Endothelial cell of umbilical vein (primary cell): ENCODE data around the gene RGS4. TPM values are rescaled to one million over a fixed set of nuclear protein-coding genes. Genes with fewer than 3 reads are reported as not detected.

Experiments used
- BruUV-seq: library from RNA; stranded (reverse); fragments of 400-500 nt; replicated peaks from 2 replicates; lab custom pipeline; 2021; lab: Mats Ljungman, UMichigan
- CTCF ChIA-PET: fragments of 300-600, 350-600 bp; sonication (Branson Sonifier 250); formaldehyde crosslinking; loops from one replicate; lab custom pipeline; 2021; ENCODE audit warnings: antibody characterized with exemption, inconsistent platforms; lab: Charles Lee
- POLR2A ChIA-PET: fragments of 300-600, 350-600 bp; sonication (Branson Sonifier 250); formaldehyde crosslinking; loops from one replicate; lab custom pipeline; 2021; ENCODE audit warnings: antibody characterized with exemption, inconsistent platforms; lab: Charles Lee
- DNase-seq: peaks from one replicate; pipeline ENCODE4 v3.0.0-alpha.2; 2011; ENCODE audit warnings: low read depth, low spot score
- FAIRE-seq: peaks from 2 replicates; lab custom pipeline; 2011; peaks lifted over from hg19 to GRCh38; lab: Jason Lieb, UNC
- H2AFZ ChIP-seq: 2 replicates; pipeline ENCODE4 v1.6.0; 2012; ENCODE audit warnings: low read depth, low read length, control low read depth, inconsistent platforms
- H3K27ac ChIP-seq: 2 replicates; pipeline ENCODE4 v1.5.1; 2011; ENCODE audit warnings: low read depth, mild to moderate bottlenecking, control low read depth, low read length, moderate library complexity; ENCODE audit not compliant: insufficient read depth
- H3K27me3 ChIP-seq, 2 experiments: 2 replicates each; pipeline versions ENCODE4 v1.6.0 to v1.6.1; 2011; ENCODE audit warnings: low read length in 2 of 2, mixed read lengths in 1 of 2; ENCODE audit not compliant: control insufficient read depth in 2 of 2, insufficient read depth in 2 of 2
- H3K36me3 ChIP-seq, 2 experiments: 2 replicates in 1 of 2; 3 replicates in 1 of 2; pipeline ENCODE4 v1.5.1; 2011; ENCODE audit warnings: low read length in 2 of 2, mild to moderate bottlenecking in 1 of 2, moderate library complexity in 1 of 2; ENCODE audit not compliant: control insufficient read depth in 2 of 2, insufficient read depth in 2 of 2; ENCODE audit errors: extremely low read depth in 1 of 2
- H3K4me1 ChIP-seq: 3 replicates; pipeline ENCODE4 v1.5.1; 2011; ENCODE audit warnings: mild to moderate bottlenecking, low read length; ENCODE audit not compliant: control insufficient read depth, insufficient read depth; ENCODE audit errors: extremely low read depth
- H3K4me2 ChIP-seq: 2 replicates; pipeline ENCODE4 v1.6.1; 2011; ENCODE audit warnings: low read length, control low read depth, mixed read lengths; ENCODE audit not compliant: insufficient read depth
- H3K4me3 ChIP-seq, 3 experiments: fragments of 200-600 bp in 1 of 3; sonication (generic), shearing (Covaris generic) in 1 of 3; replicated peaks in 1 of 3; 2 replicates each; pipeline ENCODE4 v1.5.1; 2011 to 2016; ENCODE audit warnings: control low read depth in 3 of 3, low read length in 3 of 3, mild to moderate bottlenecking in 2 of 3, inconsistent platforms in 1 of 3, low read depth in 1 of 3, moderate library complexity in 1 of 3; ENCODE audit not compliant: insufficient read depth in 1 of 3
- H3K79me2 ChIP-seq: 2 replicates; pipeline ENCODE4 v1.6.0; 2012; ENCODE audit warnings: low read length, inconsistent platforms; ENCODE audit not compliant: control insufficient read depth, insufficient read depth
- H3K9ac ChIP-seq: replicated peaks from 2 replicates; pipeline ENCODE3; 2011; ENCODE audit warnings: low read length, control low read depth; ENCODE audit not compliant: insufficient read depth; ENCODE audit errors: extremely low read depth
- H3K9me1 ChIP-seq: replicated peaks from 3 replicates; pipeline ENCODE4 v1.6.0; 2011; ENCODE audit warnings: mild to moderate bottlenecking, low read length; ENCODE audit not compliant: control insufficient read depth, insufficient read depth; ENCODE audit errors: extremely low read depth
- H3K9me3 ChIP-seq: replicated peaks from 2 replicates; pipeline ENCODE4 v1.5.1; 2012; ENCODE audit warnings: low read length, inconsistent platforms; ENCODE audit not compliant: control insufficient read depth, insufficient read depth
- H4K20me1 ChIP-seq: replicated peaks from 2 replicates; pipeline ENCODE3; 2011; ENCODE audit warnings: mild to moderate bottlenecking, low read length; ENCODE audit not compliant: control insufficient read depth, insufficient read depth; ENCODE audit errors: extremely low read depth
- EZH2 ChIP-seq: IDR thresholded peaks from 2 replicates; pipeline ENCODE4 v1.6.1; 2012; ENCODE audit warnings: borderline replicate concordance, low read depth, mild to moderate bottlenecking, moderate library complexity, low read length, inconsistent platforms; ENCODE audit not compliant: severe bottlenecking
- FOS ChIP-seq: IDR thresholded peaks from 2 replicates; pipeline ENCODE4 v1.6.1; 2011; ENCODE audit warnings: mild to moderate bottlenecking, low read length, moderate library complexity, borderline replicate concordance; ENCODE audit not compliant: insufficient read depth
- GATA2 ChIP-seq: IDR thresholded peaks from 2 replicates; pipeline ENCODE4 v1.7.0; 2011; ENCODE audit warnings: low read depth, mild to moderate bottlenecking, moderate library complexity, mixed read lengths, low read length; ENCODE audit not compliant: insufficient read length, insufficient read depth
- JUN ChIP-seq: IDR thresholded peaks from 2 replicates; pipeline ENCODE4 v1.6.1; 2011; ENCODE audit warnings: borderline replicate concordance, low read depth; ENCODE audit not compliant: insufficient read length, insufficient read depth
- MYC ChIP-seq: IDR thresholded peaks from one replicate; pipeline ENCODE4 v1.6.1; 2011; ENCODE audit warnings: mild to moderate bottlenecking, low read depth, low read length
- POLR2A ChIP-seq: IDR thresholded peaks from 2 replicates; pipeline ENCODE4 v1.6.1; 2012; ENCODE audit warnings: low read depth, mild to moderate bottlenecking, control low read depth, low read length
- POLR2AphosphoS5 ChIP-seq: IDR thresholded peaks from 2 replicates; pipeline ENCODE4 v1.6.1; 2012; ENCODE audit warnings: low read depth, mild to moderate bottlenecking, control low read depth, low read length, moderate library complexity; ENCODE audit not compliant: insufficient read depth
- dilution Hi-C: fragments of 300-500 bp; cut with MboI; formaldehyde crosslinking; loops from one replicate; pipeline ENCODE4 v1.15.0; 2019; ENCODE audit warnings: low sequenced_read_pairs; ENCODE audit not compliant: extremely low pct_ligation_motif_present
- intact Hi-C: fragments of 100-400 bp; cut with micrococcal nuclease; formaldehyde crosslinking; loops from one replicate; pipeline ENCODE4 v1.10.0; 2022
- polyA plus RNA-seq, 4 experiments: library from polyadenylated mRNA; depleted of rRNA in 3 of 4; stranded (reverse) in 3 of 4; unstranded in 1 of 4; fragments of >200 nt; gene quantifications; 2 replicates each; pipeline versions ENCODE4 v1.2.1 to v1.2.3, GENCODE V29; 2011 to 2012; ENCODE audit warnings: missing spikeins in 1 of 4
- total RNA-seq: library from RNA; stranded (reverse); gene quantifications from 2 replicates; pipeline ENCODE4 v1.2.3, GENCODE V29; 2021
- TF ChIP-seq, protein P1 (sequence below): IDR thresholded peaks from 2 replicates; pipeline ENCODE4 v1.6.1; 2011; ENCODE audit not compliant: insufficient read depth, insufficient read length
- TF ChIP-seq, protein P2 (sequence below), 2 donors: IDR thresholded peaks; 1 replicate in 1 of 2; 2 replicates in 1 of 2; pipeline ENCODE4 v1.5.1; 2011; ENCODE audit warnings: low read length in 2 of 2, mild to moderate bottlenecking in 2 of 2, moderate library complexity in 2 of 2, control low read depth in 1 of 2, inconsistent platforms in 1 of 2, low read depth in 1 of 2; ENCODE audit not compliant: insufficient read depth in 1 of 2; ENCODE audit errors: extremely low read depth in 1 of 2

RGS4 gene
- total and polyA plus RNA-seq, 2 donors (not counting 3 experiments of a cell fraction or from before 2014, with no cell fraction given) = 14.6 to 59.3 TPM

DNA sequence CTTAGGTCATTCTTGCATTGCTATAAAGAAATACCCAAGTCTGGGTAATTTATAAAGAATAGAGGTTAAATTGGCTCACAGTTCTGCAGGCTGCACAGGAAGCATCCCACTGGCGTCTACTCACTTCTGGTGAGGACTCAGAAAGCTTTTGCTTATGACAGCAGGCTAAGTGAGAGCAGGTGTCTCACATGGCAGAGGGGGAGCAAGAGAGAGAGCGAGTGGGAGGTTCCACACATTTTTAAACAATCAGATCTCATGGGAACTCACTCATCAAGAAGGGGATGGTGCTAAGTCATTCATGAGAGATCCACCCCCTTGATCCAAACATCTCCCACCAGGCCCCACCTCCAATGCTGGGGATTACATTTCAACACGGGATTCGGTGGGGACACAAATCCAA is 13.6 kb upstream of the RGS4 start:
- no peaks in the 10 kb centered on the region for H3K9me1 ChIP-seq
- dilution Hi-C loops = loop anchor here (25.0 kb wide), 1 partner anchor 193 kb away; the partner anchor contains the start of gene CCDC190
- DNase-seq = no peak
- H3K4me2 ChIP-seq = no peak overlapping the region
- no peak overlapping the region for H3K27ac ChIP-seq
- POLR2A ChIA-PET = no interaction called here
- TF ChIP-seq JUN (no peak), MYC (no peak), FOS (no peak), POLR2A (no peak), POLR2AphosphoS5 (no peak), EZH2 (no peak), GATA2 (no peak)
- TF ChIP-seq, protein P1, sequence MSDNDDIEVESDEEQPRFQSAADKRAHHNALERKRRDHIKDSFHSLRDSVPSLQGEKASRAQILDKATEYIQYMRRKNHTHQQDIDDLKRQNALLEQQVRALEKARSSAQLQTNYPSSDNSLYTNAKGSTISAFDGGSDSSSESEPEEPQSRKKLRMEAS = no peak
- TF ChIP-seq, protein P2, sequence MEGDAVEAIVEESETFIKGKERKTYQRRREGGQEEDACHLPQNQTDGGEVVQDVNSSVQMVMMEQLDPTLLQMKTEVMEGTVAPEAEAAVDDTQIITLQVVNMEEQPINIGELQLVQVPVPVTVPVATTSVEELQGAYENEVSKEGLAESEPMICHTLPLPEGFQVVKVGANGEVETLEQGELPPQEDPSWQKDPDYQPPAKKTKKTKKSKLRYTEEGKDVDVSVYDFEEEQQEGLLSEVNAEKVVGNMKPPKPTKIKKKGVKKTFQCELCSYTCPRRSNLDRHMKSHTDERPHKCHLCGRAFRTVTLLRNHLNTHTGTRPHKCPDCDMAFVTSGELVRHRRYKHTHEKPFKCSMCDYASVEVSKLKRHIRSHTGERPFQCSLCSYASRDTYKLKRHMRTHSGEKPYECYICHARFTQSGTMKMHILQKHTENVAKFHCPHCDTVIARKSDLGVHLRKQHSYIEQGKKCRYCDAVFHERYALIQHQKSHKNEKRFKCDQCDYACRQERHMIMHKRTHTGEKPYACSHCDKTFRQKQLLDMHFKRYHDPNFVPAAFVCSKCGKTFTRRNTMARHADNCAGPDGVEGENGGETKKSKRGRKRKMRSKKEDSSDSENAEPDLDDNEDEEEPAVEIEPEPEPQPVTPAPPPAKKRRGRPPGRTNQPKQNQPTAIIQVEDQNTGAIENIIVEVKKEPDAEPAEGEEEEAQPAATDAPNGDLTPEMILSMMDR (IDR thresholded peaks at IDR 0.05; ENCODE audit: extremely low read depth in 1 of 2, insufficient read depth in 1 of 2, low read depth in 1 of 2, low read length in 2 of 2) = no peak
- H3K36me3 ChIP-seq = no peaks in the 10 kb centered on the region
- no peaks in the 10 kb centered on the region for H3K9me3 ChIP-seq
- no peak overlapping the region for H2AFZ ChIP-seq
- CTCF ChIA-PET = interaction anchor here (0.8 to 3.3 kb wide), 2 partner anchors 9 to 13 kb away, joined by 3 to 15 read pairs; partner anchors contain the start of gene RGS4
- no peak for FAIRE-seq
- BruUV-seq = no TSS peak
- H4K20me1 ChIP-seq = no peaks in the 10 kb centered on the region
- no peak overlapping the region for H3K4me3 ChIP-seq
- H3K4me1 ChIP-seq = no peaks in the 10 kb centered on the region
- H3K27me3 ChIP-seq = no peaks in the 10 kb centered on the region
- no peaks in the 10 kb centered on the region for H3K79me2 ChIP-seq
- H3K9ac ChIP-seq = no peak overlapping the region
- intact Hi-C loops = no loop called here
